Measurements from ENCODE around the gene JADE1.

Gene JADE1

GRCh38 chr4:128776794-128777216 lies 32.7 kb upstream of the JADE1 start:
- Histone ChIP-seq H3K9me2 (replicated peaks; ENCODE audit: insufficient read depth, low read length) (no peaks in the 10 kb centered on the region), H2AFZ (ENCODE audit: low read depth, low read length, severe bottlenecking) (no peak overlapping the region), H3K9ac (ENCODE audit: low read length) (no peak overlapping the region), H3K27ac (ENCODE audit: low read depth, low read length) (no peak overlapping the region), H3K36me3 (ENCODE audit: low read length) (no peaks in the 10 kb centered on the region), H3K4me2 (ENCODE audit: low read depth, low read length, poor library complexity, severe bottlenecking) (no peak overlapping the region), H3K27me3 (ENCODE audit: low read length) (no peaks in the 10 kb centered on the region), H3K9me3 (ENCODE audit: insufficient read depth, low read length) (no peaks in the 10 kb centered on the region), H3F3A (ENCODE audit: insufficient read depth) (no peaks in the 10 kb centered on the region), H4K20me1 (ENCODE audit: low read depth, low read length) (no peaks in the 10 kb centered on the region), H3K79me2 (ENCODE audit: insufficient read depth, low read length) (no peaks in the 10 kb centered on the region), H3K4me3 (ENCODE audit: insufficient read depth, low read length, poor library complexity, severe bottlenecking) (no peak overlapping the region)
- TF ChIP-seq EZH2phosphoT487 (conservative IDR thresholded peaks at IDR 0.05; ENCODE audit: low read length) (no peak), CTCF (IDR thresholded peaks at IDR 0.05; ENCODE audit: insufficient read depth, low read length, poor library complexity, severe bottlenecking) (no peak)

- Histone ChIP-seq H3K36me3 (ENCODE audit: low read length) (no peaks in the 10 kb centered on the region), H4K20me1 (ENCODE audit: low read depth, low read length) (no peaks in the 10 kb centered on the region), H2AFZ (ENCODE audit: low read depth, low read length, severe bottlenecking) (no peak overlapping the region), H3K9me3 (ENCODE audit: insufficient read depth, low read length) (no peaks in the 10 kb centered on the region), H3K27me3 (ENCODE audit: low read length) (no peaks in the 10 kb centered on the region), H3K9me2 (replicated peaks; ENCODE audit: insufficient read depth, low read length) (no peaks in the 10 kb centered on the region), H3K27ac (ENCODE audit: low read depth, low read length) (no peak overlapping the region), H3K4me2 (ENCODE audit: low read depth, low read length, poor library complexity, severe bottlenecking) (no peak overlapping the region), H3K79me2 (ENCODE audit: insufficient read depth, low read length) (no peaks in the 10 kb centered on the region), H3K9ac (ENCODE audit: low read length) (no peak overlapping the region), H3F3A (ENCODE audit: insufficient read depth) (no peaks in the 10 kb centered on the region), H3K4me3 (ENCODE audit: insufficient read depth, low read length, poor library complexity, severe bottlenecking) (no peak overlapping the region)
- no peak for TF ChIP-seq CTCF (IDR thresholded peaks at IDR 0.05; ENCODE audit: insufficient read depth, low read length, poor library complexity, severe bottlenecking)
- TF ChIP-seq EZH2phosphoT487 (conservative IDR thresholded peaks at IDR 0.05; ENCODE audit: low read length) = no peak
These were observed 28.8 kb upstream of the JADE1 start for GRCh38 chr4:128780688-128781087.

GRCh38 chr4:128782076-128782715 lies 27.3 kb upstream of the JADE1 start:
- no peaks in the 10 kb centered on the region for H3K9me3 ChIP-seq (ENCODE audit: insufficient read depth, low read length)
- H3K9ac ChIP-seq (ENCODE audit: low read length) = no peak overlapping the region
- no peaks in the 10 kb centered on the region for H4K20me1 ChIP-seq (ENCODE audit: low read depth, low read length)
- TF ChIP-seq EZH2phosphoT487 (conservative IDR thresholded peaks at IDR 0.05; ENCODE audit: low read length) = no peak
- TF ChIP-seq CTCF (IDR thresholded peaks at IDR 0.05; ENCODE audit: insufficient read depth, low read length, poor library complexity, severe bottlenecking) = no peak
- H3K27me3 ChIP-seq (ENCODE audit: low read length) = no peaks in the 10 kb centered on the region
- H3K36me3 ChIP-seq (ENCODE audit: low read length) = no peaks in the 10 kb centered on the region
- H3F3A ChIP-seq (ENCODE audit: insufficient read depth) = no peaks in the 10 kb centered on the region
- H3K4me2 ChIP-seq (ENCODE audit: low read depth, low read length, poor library complexity, severe bottlenecking) = no peak overlapping the region
- H3K9me2 ChIP-seq (replicated peaks; ENCODE audit: insufficient read depth, low read length) = no peaks in the 10 kb centered on the region
- no peak overlapping the region for H3K27ac ChIP-seq (ENCODE audit: low read depth, low read length)
- no peak overlapping the region for H3K4me3 ChIP-seq (ENCODE audit: insufficient read depth, low read length, poor library complexity, severe bottlenecking)
- no peaks in the 10 kb centered on the region for H3K79me2 ChIP-seq (ENCODE audit: insufficient read depth, low read length)
- no peak overlapping the region for H2AFZ ChIP-seq (ENCODE audit: low read depth, low read length, severe bottlenecking)
